GM19025 (cell line): ENCODE measurements around the gene GRPEL1.

Experiments
- ATAC-seq: cut with Tn5 transposase; IDR thresholded peaks from one replicate; pipeline ENCODE4 v1.9.1; 2021; ENCODE audit warnings: mild to moderate bottlenecking, low read depth, moderate library complexity; ENCODE audit not compliant: unreplicated experiment

The GRPEL1 gene

DNA sequence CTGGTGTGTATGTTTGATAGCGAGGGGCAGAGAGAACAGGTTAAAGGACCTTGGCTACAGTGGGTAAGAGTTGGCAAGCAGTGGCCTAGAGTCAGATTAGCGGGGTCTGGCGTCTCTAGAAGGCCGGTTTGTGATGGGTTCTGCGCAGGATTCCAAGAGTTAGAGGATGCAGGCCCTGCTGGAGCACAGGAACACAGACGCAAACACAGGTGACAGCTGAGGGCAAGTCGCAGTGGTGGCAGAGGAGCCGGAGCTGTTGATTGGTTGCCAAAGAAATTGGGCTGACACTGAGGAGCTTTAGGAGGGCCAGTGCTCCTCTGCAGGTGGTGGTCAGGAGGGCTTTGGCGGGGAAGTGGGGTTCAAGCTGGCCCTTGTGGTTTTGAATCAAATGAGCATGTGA, 20.9 kb downstream of the GRPEL1 start:
- ATAC-seq: no peak

DNA sequence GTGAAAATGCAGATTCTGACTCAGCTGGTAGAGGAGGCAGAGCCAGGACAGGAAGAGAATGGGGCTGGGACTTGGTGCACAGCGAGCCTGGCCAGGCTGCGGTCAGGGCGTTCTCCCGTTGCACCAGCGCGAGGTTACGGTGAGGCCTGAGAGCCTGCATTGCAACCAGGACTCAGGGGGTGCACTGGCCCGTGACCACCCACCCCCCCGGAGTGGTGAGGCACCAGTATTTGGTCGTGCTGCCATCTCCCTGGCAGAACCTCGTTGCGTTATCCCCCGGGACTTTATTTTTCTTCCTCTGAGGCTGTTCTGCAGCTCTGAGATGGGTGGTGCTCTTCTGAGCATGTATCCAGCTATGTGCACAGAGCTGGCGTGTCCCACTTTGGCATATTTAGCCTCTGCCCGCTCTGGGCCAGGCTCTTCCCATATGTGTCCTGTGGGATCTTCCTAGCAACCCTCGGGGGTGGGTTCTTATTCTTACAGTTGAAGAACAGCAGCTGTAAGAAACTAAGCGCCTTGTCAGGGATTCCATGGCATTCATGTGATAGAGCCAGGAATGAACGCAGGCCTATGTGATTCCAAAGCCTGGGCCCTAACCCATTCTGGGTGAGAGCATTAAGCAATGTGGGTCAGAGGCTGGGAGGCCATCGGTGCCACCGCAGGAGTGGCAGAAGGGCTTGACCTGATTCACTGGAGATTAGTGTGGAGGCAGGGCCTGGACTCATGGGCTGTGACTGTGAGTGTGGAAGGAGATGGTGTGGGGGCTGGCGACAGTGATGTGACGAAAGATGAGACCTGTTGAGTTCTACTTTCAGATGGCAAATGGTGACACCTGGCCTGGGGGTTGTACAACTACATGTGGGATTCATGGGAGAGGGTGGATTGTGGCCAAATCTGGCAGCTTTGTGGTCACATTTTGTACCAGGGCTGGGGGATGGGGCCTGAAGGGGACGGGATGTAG, 21.6 kb downstream of the GRPEL1 start:
- no peak for ATAC-seq

DNA sequence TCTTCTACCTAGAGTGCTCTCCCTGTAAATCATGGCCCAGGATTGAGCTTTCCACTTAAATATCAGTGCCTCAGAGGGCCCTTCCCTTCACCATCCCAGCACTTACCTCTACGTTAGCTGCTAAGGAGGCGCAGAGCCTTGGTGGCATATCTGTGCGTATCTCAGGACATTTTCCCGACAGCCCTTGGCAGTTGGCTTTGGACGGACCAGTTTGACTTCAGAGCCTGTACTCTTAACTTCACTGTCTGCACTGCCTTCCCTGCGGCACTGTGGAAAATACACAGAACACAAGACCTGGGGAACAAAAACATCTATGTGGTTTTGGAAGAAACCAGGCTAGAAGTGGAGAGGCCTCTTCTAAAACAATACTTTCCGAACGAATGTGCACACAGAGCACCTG, 22.3 kb downstream of the GRPEL1 start:
- no peak for ATAC-seq

DNA sequence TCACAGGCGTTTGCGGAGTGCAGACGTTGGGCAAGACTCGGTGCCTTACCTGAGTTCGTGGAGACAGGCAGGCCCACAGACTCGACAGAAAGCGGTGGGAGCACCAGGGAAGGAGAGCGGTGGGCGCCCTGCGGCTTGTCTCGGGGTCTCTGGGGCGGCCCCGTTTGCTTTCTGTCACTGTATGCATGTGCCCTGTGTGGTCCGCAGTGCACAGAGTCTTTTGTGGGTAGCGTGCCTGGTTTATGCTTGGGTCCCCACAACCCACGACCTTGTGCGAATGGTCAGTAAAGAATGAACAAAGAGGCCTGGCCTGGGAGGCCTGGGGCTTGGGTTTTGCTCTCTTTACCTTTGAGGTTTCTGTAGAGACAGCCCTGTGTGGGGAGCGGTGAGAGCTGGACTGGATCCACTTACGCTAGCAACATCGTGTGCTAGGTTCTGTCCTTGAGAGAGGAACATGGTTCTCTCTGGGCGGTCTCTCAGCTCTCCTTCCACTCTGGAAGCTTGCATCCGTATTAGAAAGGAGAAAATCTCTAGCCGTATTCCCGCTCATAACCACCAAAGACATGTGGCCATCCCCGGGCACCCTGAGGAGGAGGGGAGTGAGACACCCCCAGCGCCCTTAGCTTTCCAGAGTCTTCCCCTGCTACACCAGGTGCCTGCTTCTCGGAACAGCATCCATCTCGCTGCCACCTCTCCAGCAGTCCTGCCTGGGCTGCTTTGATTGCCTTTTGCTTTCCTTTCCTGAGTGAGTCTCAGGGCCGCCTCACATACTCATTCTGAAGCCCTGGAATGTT, 23.5 kb downstream of the GRPEL1 start:
- no peak for ATAC-seq

DNA sequence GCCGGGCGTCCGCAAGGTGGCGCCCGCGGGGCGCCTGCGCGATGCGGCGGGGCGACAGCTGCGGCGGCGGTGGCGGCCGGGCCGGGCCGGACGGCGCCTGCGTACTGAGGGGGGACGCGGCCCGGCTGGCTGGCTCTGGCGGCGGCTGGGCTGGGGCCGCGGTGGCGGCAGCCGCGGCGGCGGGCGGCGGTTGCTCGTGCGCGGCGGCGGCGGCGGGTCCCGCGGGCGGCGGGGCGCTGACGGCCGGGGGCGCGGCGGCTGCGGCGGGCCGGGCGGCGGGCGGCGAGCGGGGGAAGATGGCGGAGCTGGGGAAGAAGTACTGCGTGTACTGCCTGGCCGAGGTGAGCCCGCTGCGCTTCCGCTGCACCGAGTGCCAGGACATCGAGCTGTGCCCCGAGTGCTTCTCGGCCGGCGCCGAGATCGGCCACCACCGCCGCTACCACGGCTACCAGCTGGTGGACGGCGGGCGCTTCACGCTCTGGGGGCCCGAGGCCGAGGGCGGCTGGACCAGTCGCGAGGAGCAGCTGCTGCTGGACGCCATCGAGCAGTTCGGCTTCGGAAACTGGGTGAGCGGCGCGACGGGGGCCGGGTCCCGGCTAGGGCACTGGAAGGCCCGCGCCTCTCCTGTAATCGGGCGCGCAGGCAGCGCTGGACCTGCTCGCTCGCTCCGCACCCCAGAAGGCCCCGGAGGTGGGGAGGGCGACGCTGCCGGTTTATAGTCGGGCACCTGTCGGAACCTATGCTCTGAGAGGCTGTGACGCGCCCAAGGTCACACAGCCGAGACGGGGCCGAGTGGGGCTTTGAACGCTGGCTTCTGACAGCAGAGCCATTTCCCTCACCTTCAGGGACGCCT, 24.4 kb downstream of the GRPEL1 start, which contains the start of gene TADA2B:
Gene TADA2B, plus strand, starts transcription at position 89 of the 853 bp plus-strand sequence. Its CDS starts 208 bp downstream, at position 297.
- ATAC-seq: peak; percentile 16

DNA sequence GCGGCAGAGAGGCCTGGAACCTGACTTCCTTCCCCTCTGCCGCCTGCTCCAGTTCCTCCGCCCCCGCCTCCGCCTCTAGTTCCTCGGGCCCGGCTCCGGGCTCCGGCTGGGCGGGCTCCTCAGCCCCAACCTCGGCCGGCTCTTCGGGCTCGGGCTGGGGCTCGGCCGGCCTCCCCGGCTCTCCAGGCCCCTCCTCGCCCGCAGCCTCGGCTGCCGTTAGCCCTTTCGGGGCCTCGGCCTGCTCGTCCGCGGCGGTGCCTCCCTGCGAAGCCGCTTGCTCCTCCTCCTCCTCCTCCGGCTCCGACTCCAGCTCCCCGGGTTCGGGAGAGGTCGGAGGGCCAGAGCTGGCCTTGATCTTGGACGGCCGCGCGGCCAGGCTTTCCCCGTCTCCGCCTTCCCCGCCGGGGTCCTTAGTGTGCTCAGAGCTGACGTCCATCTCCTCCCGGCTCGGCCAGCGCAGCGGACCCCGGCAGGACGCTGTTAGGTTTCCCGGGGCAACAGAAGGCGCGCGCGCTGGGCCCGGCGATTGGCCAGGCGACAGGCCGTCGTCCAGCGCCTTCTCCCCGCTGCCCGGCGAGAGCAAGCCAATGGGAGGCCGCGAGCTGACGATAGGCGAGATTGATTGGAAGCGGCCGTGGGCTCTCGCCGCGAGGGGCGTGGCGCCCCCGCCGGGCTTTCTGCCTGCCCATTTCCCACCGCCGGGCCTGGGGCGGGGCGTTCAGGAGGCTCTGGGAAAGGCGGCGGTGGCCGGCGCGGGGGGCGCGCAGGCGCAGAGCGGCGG, 25.2 kb downstream of the GRPEL1 start:
- ATAC-seq: peak; percentile 77

DNA sequence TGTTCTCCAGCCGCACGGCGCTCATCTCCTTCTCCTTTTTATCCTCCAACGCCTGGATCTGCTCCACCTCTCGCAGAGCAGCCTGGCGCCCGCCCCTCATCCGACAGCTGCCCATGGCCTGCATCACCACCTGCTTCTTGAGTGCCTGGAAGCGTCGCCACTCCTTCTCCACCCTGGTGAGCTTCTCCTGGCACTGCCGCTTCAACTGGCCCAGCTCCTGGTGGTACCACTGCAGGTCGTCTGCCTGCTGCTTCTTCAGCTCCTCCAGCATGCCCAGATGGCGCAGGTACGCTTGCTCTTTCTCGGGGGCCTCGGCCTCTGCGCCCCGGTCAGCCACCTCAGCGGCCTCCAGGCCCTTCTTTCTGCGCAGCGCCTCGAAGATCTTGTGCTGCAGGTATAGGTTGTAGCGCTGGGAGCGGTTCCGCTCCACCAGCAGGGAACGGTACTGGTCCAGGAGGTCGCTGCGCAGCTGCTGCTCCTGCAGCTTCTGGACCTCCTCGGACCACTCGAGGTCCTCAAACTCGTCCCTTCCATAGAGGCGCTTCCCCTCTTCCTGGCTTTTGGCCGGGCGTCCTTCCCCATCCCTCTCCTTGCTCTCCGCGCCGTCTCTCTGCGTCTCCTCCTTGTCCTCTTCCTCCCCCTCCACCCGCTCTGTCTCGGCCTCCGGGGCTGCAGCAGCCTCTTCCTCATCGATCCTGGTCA, 25.9 kb downstream of the GRPEL1 start:
- no peak for ATAC-seq

DNA sequence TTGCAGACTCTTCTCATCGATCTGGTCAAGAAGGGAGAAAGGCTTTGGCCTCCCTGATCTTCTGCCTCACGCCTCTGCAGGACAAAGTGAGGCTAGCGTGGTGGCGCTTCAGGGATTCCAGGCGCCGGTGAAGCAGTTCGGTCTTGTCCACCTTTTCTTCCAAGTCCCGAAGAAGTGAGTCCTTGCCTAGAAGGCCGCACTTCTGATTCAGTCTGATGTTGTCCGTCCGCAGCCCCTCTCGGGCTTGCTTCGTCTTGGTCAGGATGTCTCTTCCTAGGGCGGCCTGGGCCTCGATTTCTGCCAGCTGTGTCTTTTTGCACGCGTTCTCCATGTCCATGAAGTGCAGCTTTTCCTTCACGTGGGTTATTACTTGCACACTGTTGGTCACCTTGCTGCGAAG, 26.6 kb downstream of the GRPEL1 start:
- ATAC-seq: no peak

DNA sequence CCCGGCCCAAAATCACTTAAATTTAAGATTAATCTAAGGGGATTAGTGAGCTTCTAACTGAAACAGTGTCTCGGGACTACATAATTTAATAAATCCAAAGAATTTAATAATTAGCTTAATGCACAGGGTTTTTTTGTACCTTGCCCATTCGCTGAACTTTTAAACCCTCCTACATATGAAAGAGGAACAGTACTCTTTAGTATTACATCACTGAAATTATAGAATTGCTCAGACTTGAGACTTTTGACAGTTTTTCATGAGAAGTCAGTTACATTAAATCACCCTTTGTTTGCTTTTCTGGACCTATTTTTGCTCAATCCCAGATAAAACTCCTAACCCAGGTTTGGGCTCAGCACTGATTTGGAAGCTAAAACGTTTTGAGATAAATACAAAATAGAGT, 27.1 kb downstream of the GRPEL1 start:
- ATAC-seq: no peak

DNA sequence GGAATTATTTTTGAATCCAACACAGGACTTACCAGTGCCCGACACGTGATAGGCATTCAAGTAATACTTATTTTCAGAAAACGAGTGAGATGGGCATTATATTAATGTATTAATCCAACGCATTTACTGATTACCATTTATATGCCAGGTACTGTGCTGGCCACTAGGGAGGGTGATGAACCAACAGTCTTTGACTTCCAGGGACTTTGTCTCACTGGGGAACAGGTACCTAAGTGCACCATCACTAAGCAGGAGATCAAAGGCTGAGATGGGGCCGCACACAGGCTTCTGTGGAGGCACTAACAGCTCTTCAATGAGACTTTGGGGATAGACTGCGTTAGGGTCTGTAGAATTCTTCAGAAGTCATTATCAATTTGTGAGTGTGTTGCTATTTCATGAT, 30.4 kb downstream of the GRPEL1 start:
- ATAC-seq: no peak

DNA sequence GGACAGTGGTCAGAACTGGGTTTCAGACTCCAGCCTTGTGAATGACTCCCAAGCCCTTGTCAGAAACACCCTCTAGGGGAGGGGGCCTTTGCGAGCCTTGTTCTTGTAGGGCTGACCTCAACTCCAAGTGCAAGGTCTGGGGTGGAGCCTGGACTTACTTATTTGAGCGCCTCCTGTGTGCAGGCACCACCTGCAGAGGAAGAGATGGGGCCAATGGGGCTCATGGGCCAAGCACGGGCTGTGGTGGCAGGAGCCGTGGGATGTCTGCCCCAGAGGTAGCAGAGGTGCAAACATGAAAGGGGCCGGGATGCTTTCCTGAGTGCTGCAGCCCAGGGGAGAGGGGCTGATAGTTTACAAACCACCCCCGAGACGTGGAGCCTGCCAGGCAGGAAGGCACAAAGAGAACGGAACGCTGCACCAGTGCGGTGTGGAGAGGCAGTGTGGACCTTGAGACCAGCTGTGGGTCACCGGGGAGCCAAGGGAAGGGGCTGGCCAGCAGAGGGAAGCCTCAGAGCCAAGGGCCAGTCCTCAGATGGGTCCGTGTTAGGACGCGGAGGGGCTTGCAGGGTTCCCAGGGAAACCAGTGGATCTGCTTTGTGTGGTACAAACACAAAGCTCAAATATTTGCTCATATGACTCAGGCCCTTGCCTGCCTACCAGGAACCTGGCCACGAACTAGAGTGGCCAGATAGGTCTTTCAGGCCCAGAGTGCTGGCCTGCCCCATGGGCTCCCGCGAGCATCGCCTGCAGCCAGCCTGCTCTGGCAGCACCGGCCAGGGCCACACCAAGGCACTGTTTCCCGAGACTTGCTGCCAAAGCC, 33.4 kb downstream of the GRPEL1 start:
- ATAC-seq: no peak

DNA sequence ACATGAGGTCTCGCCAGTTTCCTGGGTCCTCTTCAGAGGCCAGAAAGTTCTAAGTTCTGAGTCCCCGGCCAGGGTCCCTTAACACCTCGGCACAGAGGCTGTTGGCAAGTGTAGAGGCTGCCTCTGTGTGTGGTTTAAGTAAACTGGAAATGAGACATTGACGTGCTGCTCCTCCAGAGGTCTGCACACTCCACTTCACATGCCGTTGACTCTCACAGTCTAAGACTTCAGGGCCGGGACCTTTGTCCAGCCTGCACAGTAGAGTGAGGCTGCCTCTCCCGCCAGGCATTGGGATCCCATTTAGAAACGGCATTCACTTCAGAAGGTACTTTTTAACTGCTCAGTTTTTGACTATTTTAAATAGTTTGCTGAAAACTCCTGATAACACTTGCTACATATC, 35.3 kb downstream of the GRPEL1 start:
- no peak for ATAC-seq

DNA sequence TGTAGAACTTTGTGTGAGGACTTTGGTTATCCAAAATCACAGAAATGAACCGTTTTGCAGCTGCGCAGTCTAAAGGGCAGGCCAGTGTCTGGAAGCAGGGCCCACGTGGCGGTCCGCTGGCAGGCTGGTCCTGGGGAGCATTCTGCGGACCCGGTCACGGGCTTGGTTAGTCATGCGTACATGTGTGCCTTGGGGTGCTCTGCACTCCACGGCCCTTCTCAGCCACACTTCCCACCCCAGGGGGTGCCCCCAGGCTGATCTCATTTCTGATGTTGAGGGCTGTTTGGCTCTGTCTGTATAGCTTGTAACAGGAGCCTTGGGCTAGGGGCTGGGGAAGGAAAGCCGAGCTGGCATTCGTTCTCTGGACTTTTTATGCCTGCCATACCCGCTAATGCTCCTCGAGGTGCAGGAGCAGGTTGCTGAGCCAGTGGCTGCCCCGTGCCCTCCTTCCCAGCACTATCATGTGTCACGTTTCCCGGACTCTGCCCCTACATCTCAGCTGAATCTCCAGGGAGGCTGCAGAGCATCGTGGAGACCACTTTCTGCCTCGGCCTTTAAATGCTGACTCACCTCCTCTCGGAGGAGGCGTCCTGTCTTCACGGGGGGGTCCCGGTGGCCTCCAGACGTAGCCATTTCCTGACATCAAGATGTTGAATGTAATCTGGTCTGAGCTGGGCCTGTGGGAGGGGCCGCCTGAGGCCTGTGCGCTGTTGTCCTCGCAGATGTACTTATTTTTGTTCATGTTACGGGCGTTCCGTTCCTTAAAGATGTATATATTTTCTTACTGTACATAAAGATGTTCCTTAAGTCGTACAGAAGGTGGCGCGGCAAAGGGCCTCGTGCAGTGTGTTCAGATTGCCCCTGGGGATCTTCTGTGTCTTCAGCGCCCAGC, 36.1 kb downstream of the GRPEL1 start:
- no peak for ATAC-seq

DNA sequence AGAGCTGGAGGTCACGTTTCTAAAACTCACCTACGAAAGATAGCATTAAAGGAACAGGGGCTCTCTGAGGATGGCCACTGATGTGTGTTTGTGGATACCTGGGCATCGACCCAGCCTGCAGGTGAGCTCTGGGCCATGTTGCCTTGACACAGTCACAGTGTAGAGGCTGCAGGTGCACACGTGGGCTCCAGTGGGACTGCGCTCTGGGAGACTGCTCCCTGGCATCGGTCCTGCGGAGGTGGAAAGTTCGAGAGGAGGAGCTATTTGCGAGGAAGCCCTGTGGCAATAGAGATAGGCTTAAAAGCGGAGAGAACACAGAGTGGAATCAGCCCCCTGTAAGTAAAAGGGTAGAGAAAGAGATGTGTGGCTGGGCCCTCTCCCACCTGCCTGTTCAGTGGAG, 37.0 kb downstream of the GRPEL1 start:
- ATAC-seq: no peak

DNA sequence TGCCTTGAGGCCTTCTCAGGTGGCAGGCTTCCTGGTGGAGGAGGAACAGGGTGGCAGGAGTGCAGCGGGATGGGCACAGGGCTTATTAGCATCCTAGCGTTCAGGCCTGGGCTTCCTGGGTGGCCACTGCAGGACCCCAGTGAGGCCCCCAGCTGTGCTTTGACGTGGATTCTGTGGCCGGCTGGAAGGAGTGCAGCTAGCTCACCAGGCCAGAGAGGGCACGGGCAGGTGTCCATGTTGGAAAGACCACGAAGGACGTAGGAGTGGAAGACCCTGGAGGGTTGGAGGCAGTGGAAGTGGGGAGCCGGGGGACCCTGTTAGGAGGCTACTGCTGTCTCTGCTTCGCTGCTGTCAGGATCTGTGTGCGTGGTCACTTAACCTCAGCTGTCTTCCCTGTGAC, 37.9 kb downstream of the GRPEL1 start:
- ATAC-seq: no peak

DNA sequence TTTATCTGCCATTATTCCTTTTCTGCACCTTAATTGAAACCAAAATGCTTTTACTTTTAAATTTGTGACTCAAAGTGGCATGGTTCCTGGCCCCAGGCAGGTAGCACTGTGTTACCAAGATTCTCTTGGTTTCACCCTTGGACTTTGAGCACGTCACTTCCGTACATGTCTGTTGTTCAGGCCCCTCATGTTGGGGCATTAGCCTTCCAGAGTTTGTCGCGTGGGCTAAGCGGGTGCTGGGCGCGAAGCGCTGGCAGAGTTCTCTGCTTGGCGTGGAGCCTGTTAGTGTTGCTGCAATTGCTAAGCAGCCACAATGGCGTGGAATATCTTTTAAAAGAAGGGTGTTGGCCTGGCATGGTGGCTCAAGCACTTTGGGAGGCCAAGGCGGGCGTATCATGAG, 38.7 kb downstream of the GRPEL1 start:
- ATAC-seq: no peak

DNA sequence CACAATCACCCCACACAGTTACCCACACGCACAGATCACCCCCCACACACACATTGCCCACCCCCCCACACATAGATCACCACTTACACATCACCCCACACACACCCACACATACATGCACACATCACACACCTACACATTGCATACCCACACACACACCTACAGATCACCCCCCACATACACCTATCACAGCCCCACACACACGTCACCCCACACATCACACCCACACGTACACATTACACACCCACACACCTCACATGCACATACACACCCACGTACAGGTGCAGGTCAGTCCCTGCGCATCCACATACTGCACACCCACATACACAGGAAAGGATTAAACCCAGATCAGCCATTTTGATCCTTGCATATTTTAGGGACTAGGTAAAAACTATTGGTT, 40.0 kb downstream of the GRPEL1 start:
- ATAC-seq: no peak
